ENCODE data around the gene CHID1.

DNA sequence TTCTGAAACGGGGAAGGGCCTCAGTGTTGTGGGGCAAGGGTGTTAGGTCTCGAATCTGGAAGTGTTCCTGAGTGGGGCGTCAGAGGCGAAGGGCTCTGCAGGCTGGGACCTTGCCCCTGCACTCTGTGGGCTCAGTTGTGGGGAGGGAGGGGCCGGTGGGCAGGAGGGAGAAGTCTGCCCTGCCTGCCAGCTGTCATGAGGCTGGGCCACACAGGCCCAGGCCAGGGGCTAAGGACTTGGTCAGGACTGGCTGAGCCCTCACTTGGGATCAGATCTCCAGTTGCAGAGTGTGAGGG lies 82.8 kb downstream of the CHID1 start, which contains the start of gene CRACR2B:
- no peak for TF ChIP-seq POLR2A (IDR thresholded peaks at IDR 0.05; ENCODE audit: low read depth)
- TF ChIP-seq EP300 (IDR thresholded peaks at IDR 0.05) = no peak
- TF ChIP-seq, protein P1, sequence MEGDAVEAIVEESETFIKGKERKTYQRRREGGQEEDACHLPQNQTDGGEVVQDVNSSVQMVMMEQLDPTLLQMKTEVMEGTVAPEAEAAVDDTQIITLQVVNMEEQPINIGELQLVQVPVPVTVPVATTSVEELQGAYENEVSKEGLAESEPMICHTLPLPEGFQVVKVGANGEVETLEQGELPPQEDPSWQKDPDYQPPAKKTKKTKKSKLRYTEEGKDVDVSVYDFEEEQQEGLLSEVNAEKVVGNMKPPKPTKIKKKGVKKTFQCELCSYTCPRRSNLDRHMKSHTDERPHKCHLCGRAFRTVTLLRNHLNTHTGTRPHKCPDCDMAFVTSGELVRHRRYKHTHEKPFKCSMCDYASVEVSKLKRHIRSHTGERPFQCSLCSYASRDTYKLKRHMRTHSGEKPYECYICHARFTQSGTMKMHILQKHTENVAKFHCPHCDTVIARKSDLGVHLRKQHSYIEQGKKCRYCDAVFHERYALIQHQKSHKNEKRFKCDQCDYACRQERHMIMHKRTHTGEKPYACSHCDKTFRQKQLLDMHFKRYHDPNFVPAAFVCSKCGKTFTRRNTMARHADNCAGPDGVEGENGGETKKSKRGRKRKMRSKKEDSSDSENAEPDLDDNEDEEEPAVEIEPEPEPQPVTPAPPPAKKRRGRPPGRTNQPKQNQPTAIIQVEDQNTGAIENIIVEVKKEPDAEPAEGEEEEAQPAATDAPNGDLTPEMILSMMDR (IDR thresholded peaks at IDR 0.05) = no peak

All from esophagus muscularis mucosa (tissue), 4 donors.